Activated naive CD8-positive, alpha-beta T cell treated with anti-CD3 and anti-CD28 coated beads, Interleukin-2, amount 10 ng/mL, durations not matched to agents 7 days and 5 days (primary cell): ENCODE results near the gene ACSM4. TPM values are rescaled to one million over a fixed set of nuclear protein-coding genes. Genes with fewer than 3 reads are reported as not detected.

ENCODE experiments used
- ATAC-seq: fragments of 150-1000 bp; cut with Tn5 transposase; one replicate; pipeline ENCODE4 v1.10.0; 2021; ENCODE audit warnings: low read depth, moderate library complexity
- POLR2A ChIA-PET: fragments of 350-600 bp; sonication (Branson Sonifier 250); formaldehyde crosslinking; loops from one replicate; lab custom pipeline; 2021; ENCODE audit warnings: antibody characterized with exemption; lab: Charles Lee
- DNase-seq: peaks from one replicate; pipeline ENCODE4 v3.0.0; 2021
- H3K27ac Mint-ChIP-seq: one replicate; pipeline ENCODE4 v1.8.0; 2022; ENCODE audit warnings: mild to moderate bottlenecking, mixed read lengths
- H3K27me3 Mint-ChIP-seq: one replicate; pipeline ENCODE4 v1.8.0; 2022; ENCODE audit warnings: mild to moderate bottlenecking, moderate library complexity, mixed read lengths
- H3K36me3 Mint-ChIP-seq: one replicate; pipeline ENCODE4 v1.8.0; 2021; ENCODE audit warnings: mild to moderate bottlenecking, mixed read lengths
- H3K4me1 Mint-ChIP-seq: one replicate; pipeline ENCODE4 v1.8.0; 2021; ENCODE audit warnings: mixed read lengths
- H3K4me3 Mint-ChIP-seq: one replicate; pipeline ENCODE4 v1.8.0; 2022; ENCODE audit warnings: mild to moderate bottlenecking, moderate library complexity, mixed read lengths
- H3K9me3 Mint-ChIP-seq: one replicate; pipeline ENCODE4 v1.8.0; 2021; ENCODE audit warnings: mixed read lengths
- total RNA-seq, 2 experiments: library from RNA; stranded (reverse); gene quantifications; one replicate each; pipeline ENCODE4 v1.2.3, GENCODE V29; 2021

The ACSM4 gene
- total RNA-seq, 2 experiments from 2014 or later, result not detected

GRCh38 chr12:7349418-7349817, 45.5 kb downstream of the ACSM4 start:
- Mint-ChIP-seq H3K4me3 (no peak overlapping the region), H3K4me1 (peaks cover 22% of the 10 kb centered on the region), H3K27ac (no peak overlapping the region), H3K36me3 (peaks cover 7% of the 10 kb centered on the region), H3K9me3 (peaks cover 6% of the 10 kb centered on the region), H3K27me3 (peaks cover 21% of the 10 kb centered on the region)
- no peak for DNase-seq
- ATAC-seq, result no peak
- POLR2A ChIA-PET, result no interaction called here

GRCh38 chr12:7351177-7351576, 47.3 kb downstream of the ACSM4 start:
- Mint-ChIP-seq H3K4me3 (no peak overlapping the region), H3K27ac (no peak overlapping the region), H3K9me3 (no peaks in the 10 kb centered on the region), H3K36me3 (peaks cover 2% of the 10 kb centered on the region), H3K27me3 (peaks cover 31% of the 10 kb centered on the region), H3K4me1 (peaks cover 15% of the 10 kb centered on the region)
- no peak for ATAC-seq
- DNase-seq, result no peak
- POLR2A ChIA-PET, result no interaction called here

GRCh38 chr12:7352661-7353060, 48.8 kb downstream of the ACSM4 start:
- no peak overlapping the region for H3K4me3 Mint-ChIP-seq
- ATAC-seq (no peak), DNase-seq (no peak)
- peaks cover 2% of the 10 kb centered on the region for H3K36me3 Mint-ChIP-seq
- H3K27ac Mint-ChIP-seq, result no peak overlapping the region
- POLR2A ChIA-PET, result no interaction called here
- no peaks in the 10 kb centered on the region for H3K9me3 Mint-ChIP-seq
- H3K27me3 Mint-ChIP-seq, result peaks cover 35% of the 10 kb centered on the region
- peaks cover 6% of the 10 kb centered on the region for H3K4me1 Mint-ChIP-seq

- H3K9me3 Mint-ChIP-seq, result no peaks in the 10 kb centered on the region
- peaks cover 6% of the 10 kb centered on the region for H3K4me1 Mint-ChIP-seq
- H3K27ac Mint-ChIP-seq, result no peak overlapping the region
- peaks cover 35% of the 10 kb centered on the region for H3K27me3 Mint-ChIP-seq
- no peak overlapping the region for H3K4me3 Mint-ChIP-seq
- peaks cover 2% of the 10 kb centered on the region for H3K36me3 Mint-ChIP-seq
- DNase-seq, result no peak
- no peak for ATAC-seq
- POLR2A ChIA-PET, result no interaction called here
Observed at GRCh38 chr12:7354529-7354928, 50.7 kb downstream of the ACSM4 start.

- Mint-ChIP-seq H3K36me3 (no peaks in the 10 kb centered on the region), H3K27me3 (peaks cover 27% of the 10 kb centered on the region), H3K27ac (no peak overlapping the region), H3K4me1 (no peaks in the 10 kb centered on the region), H3K4me3 (no peak overlapping the region), H3K9me3 (no peaks in the 10 kb centered on the region)
- no peak for DNase-seq
- no peak for ATAC-seq
- POLR2A ChIA-PET, result no interaction called here
Observed at GRCh38 chr12:7361265-7361664, 57.4 kb downstream of the ACSM4 start.

GRCh38 chr12:7362734-7363133, 58.9 kb downstream of the ACSM4 start:
- Mint-ChIP-seq H3K9me3 (no peaks in the 10 kb centered on the region), H3K27me3 (peaks cover 30% of the 10 kb centered on the region), H3K36me3 (no peaks in the 10 kb centered on the region), H3K4me3 (no peak overlapping the region), H3K4me1 (no peaks in the 10 kb centered on the region), H3K27ac (no peak overlapping the region)
- DNase-seq, result no peak
- ATAC-seq, result no peak
- POLR2A ChIA-PET, result no interaction called here

GRCh38 chr12:7369274-7369729, 65.4 kb downstream of the ACSM4 start:
- Mint-ChIP-seq H3K9me3 (no peaks in the 10 kb centered on the region), H3K27me3 (peaks cover 27% of the 10 kb centered on the region), H3K4me1 (no peaks in the 10 kb centered on the region), H3K4me3 (no peak overlapping the region), H3K36me3 (no peaks in the 10 kb centered on the region), H3K27ac (no peak overlapping the region)
- DNase-seq, result no peak
- ATAC-seq, result no peak
- POLR2A ChIA-PET, result no interaction called here

- POLR2A ChIA-PET, result no interaction called here
- Mint-ChIP-seq H3K4me3 (no peak overlapping the region), H3K27me3 (peaks cover 19% of the 10 kb centered on the region), H3K27ac (no peak overlapping the region), H3K9me3 (no peaks in the 10 kb centered on the region), H3K36me3 (no peaks in the 10 kb centered on the region), H3K4me1 (no peaks in the 10 kb centered on the region)
- ATAC-seq (no peak), DNase-seq (no peak)
Observed at GRCh38 chr12:7373226-7373625, 69.4 kb downstream of the ACSM4 start.

GRCh38 chr12:7374423-7375144, 70.7 kb downstream of the ACSM4 start:
- POLR2A ChIA-PET, result no interaction called here
- Mint-ChIP-seq H3K27me3 (peaks cover 16% of the 10 kb centered on the region), H3K4me1 (no peaks in the 10 kb centered on the region), H3K4me3 (no peak overlapping the region), H3K9me3 (no peaks in the 10 kb centered on the region), H3K36me3 (no peaks in the 10 kb centered on the region), H3K27ac (no peak overlapping the region)
- ATAC-seq (no peak), DNase-seq (peak; percentile 29)

- H3K27ac Mint-ChIP-seq, result no peak overlapping the region
- H3K4me3 Mint-ChIP-seq, result no peak overlapping the region
- H3K36me3 Mint-ChIP-seq, result no peaks in the 10 kb centered on the region
- H3K4me1 Mint-ChIP-seq, result no peaks in the 10 kb centered on the region
- DNase-seq (no peak), ATAC-seq (no peak)
- POLR2A ChIA-PET, result no interaction called here
- peaks cover 14% of the 10 kb centered on the region for H3K27me3 Mint-ChIP-seq
- H3K9me3 Mint-ChIP-seq, result no peaks in the 10 kb centered on the region
Observed at GRCh38 chr12:7375145-7375543, 71.3 kb downstream of the ACSM4 start.

- Mint-ChIP-seq H3K27ac (no peak overlapping the region), H3K36me3 (no peaks in the 10 kb centered on the region), H3K4me3 (no peak overlapping the region), H3K4me1 (no peaks in the 10 kb centered on the region), H3K27me3 (peaks cover 10% of the 10 kb centered on the region), H3K9me3 (no peaks in the 10 kb centered on the region)
- no peak for DNase-seq
- no peak for ATAC-seq
- POLR2A ChIA-PET, result no interaction called here
Observed at GRCh38 chr12:7376196-7376595, 72.3 kb downstream of the ACSM4 start.

Other genes starting within 250 kb of the ACSM4 start
- 1 to 10 TPM; 1.3 TPM for gene C1S, start 243.4 kb upstream of the ACSM4 start, total RNA-seq
- 1 to 10 TPM; 4.6 to 6.4 TPM for gene C1R, start 211.6 kb upstream of the ACSM4 start, total RNA-seq
- gene C1RL, start 194.9 kb upstream of the ACSM4 start, total RNA-seq, result 10 to 100 TPM; 29.8 to 36.0 TPM
- 1 to 10 TPM in 1 of 2 experiments, under 1 TPM in 1; 0.58 to 1.3 TPM for gene RBP5, start 175.2 kb upstream of the ACSM4 start, total RNA-seq
- 100 to 1,000 TPM in 1 of 2 experiments, 10 to 100 TPM in 1; 99.3 to 104 TPM for gene CLSTN3, start 173.7 kb upstream of the ACSM4 start, total RNA-seq
- 10 to 100 TPM; 21.1 to 23.0 TPM for gene PEX5, start 114.4 kb upstream of the ACSM4 start, total RNA-seq
- gene CD163L1, start 140.1 kb downstream of the ACSM4 start, total RNA-seq, result 1 to 10 TPM in 1 of 2 experiments, under 1 TPM in 1; 0.97 to 1.2 TPM
- gene CD163, start 199.7 kb downstream of the ACSM4 start, total RNA-seq, result 1 to 10 TPM; 4.4 to 5.3 TPM